SK-N-SH treated with all-trans-retinoic acid at 6 μM for 48 hours (cell line): Measurements from ENCODE around the gene CYSRT1.

Source experiments
- ATAC-seq: fragments of 200-7000 bp; cut with Tn5 transposase; 3 replicates; pipeline ENCODE4 v1.9.1; 2020; ENCODE audit warnings: mild to moderate bottlenecking, moderate library complexity
- ARNTL ChIP-seq: fragments of 450-650 bp; formaldehyde crosslinking; IDR thresholded peaks from 2 replicates; pipeline ENCODE4 v1.5.0; 2020; ENCODE audit warnings: low read depth, mild to moderate bottlenecking, moderate library complexity, borderline replicate concordance
- BACH2 ChIP-seq: fragments of 250-450 bp; sonication (Bioruptor Pico); IDR thresholded peaks from 2 replicates; pipeline ENCODE4 v1.9.0; 2021; ENCODE audit warnings: mild to moderate bottlenecking, borderline replicate concordance
- CSDC2 ChIP-seq: fragments of 250-450 bp; sonication (Bioruptor Pico); IDR thresholded peaks from 2 replicates; pipeline ENCODE4 v1.5.0; 2020; ENCODE audit warnings: mild to moderate bottlenecking, moderate library complexity
- ESRRG ChIP-seq: fragments of 250-450 bp; sonication (Bioruptor Pico); IDR thresholded peaks from 2 replicates; pipeline ENCODE4 v1.6.1; 2021; ENCODE audit warnings: mild to moderate bottlenecking
- GLIS3 ChIP-seq: fragments of 250-450 bp; sonication (Bioruptor Pico); IDR thresholded peaks from 2 replicates; pipeline ENCODE4 v1.5.0; 2020; ENCODE audit warnings: mild to moderate bottlenecking, moderate library complexity
- ISL1 ChIP-seq: fragments of 250-450 bp; sonication (Bioruptor Pico); IDR thresholded peaks from 2 replicates; pipeline ENCODE4 v2.1.2; 2022; ENCODE audit warnings: mild to moderate bottlenecking, moderate library complexity
- OSR1 ChIP-seq: fragments of 250-450 bp; sonication (Bioruptor Pico); IDR thresholded peaks from 2 replicates; pipeline ENCODE4 v1.8.0; 2022; ENCODE audit warnings: moderate library complexity, mild to moderate bottlenecking, inconsistent platforms
- PATZ1 ChIP-seq: fragments of 250-450 bp; sonication (Bioruptor Pico); IDR thresholded peaks from 2 replicates; pipeline ENCODE4 v1.8.0; 2020; ENCODE audit warnings: mild to moderate bottlenecking, moderate library complexity, borderline replicate concordance
- POU6F1 ChIP-seq: fragments of 250-450 bp; sonication (Bioruptor Pico); IDR thresholded peaks from 2 replicates; pipeline ENCODE4 v1.8.0; 2021; ENCODE audit warnings: low read depth, mild to moderate bottlenecking, moderate library complexity, borderline replicate concordance
- PPARA ChIP-seq: fragments of 250-450 bp; sonication (Bioruptor Pico); IDR thresholded peaks from 2 replicates; pipeline ENCODE4 v1.5.0; 2020; ENCODE audit warnings: mild to moderate bottlenecking, borderline replicate concordance
- RARB ChIP-seq: fragments of 250-450 bp; sonication (Bioruptor Pico); IDR thresholded peaks from 2 replicates; pipeline ENCODE4 v1.8.0; 2021; ENCODE audit warnings: mild to moderate bottlenecking, moderate library complexity
- SNAI2 ChIP-seq: fragments of 250-450 bp; sonication (Bioruptor Pico); IDR thresholded peaks from 2 replicates; pipeline ENCODE4 v1.5.0; 2020; ENCODE audit warnings: mild to moderate bottlenecking, moderate library complexity
- TCF4 ChIP-seq: fragments of 250-450 bp; sonication (Bioruptor Pico); IDR thresholded peaks from 2 replicates; pipeline ENCODE4 v1.8.0; 2021; ENCODE audit warnings: mild to moderate bottlenecking, moderate library complexity, borderline replicate concordance
- TOX ChIP-seq: fragments of 250-450 bp; sonication (Bioruptor Pico); IDR thresholded peaks from 2 replicates; pipeline ENCODE4 v1.8.0; 2021; ENCODE audit warnings: mild to moderate bottlenecking, moderate library complexity, borderline replicate concordance
- TSHZ2 ChIP-seq: fragments of 250-450 bp; sonication (Bioruptor Pico); IDR thresholded peaks from 2 replicates; pipeline ENCODE4 v1.5.0; 2020; ENCODE audit warnings: mild to moderate bottlenecking, moderate library complexity
- ZC3H10 ChIP-seq: fragments of 250-450 bp; sonication (Bioruptor Pico); IDR thresholded peaks from 2 replicates; pipeline ENCODE4 v1.5.1; 2021; ENCODE audit warnings: mild to moderate bottlenecking, moderate library complexity
- ZFP30 ChIP-seq: fragments of 450-650 bp; formaldehyde crosslinking; IDR thresholded peaks from 2 replicates; pipeline ENCODE4 v1.5.0; 2022; ENCODE audit warnings: mild to moderate bottlenecking, moderate library complexity
- ZNF565 ChIP-seq: fragments of 450-650 bp; formaldehyde crosslinking; conservative IDR thresholded peaks from 2 replicates; pipeline ENCODE4 v1.5.0; 2020; ENCODE audit warnings: low read depth, mild to moderate bottlenecking, moderate library complexity

CYSRT1 gene

DNA sequence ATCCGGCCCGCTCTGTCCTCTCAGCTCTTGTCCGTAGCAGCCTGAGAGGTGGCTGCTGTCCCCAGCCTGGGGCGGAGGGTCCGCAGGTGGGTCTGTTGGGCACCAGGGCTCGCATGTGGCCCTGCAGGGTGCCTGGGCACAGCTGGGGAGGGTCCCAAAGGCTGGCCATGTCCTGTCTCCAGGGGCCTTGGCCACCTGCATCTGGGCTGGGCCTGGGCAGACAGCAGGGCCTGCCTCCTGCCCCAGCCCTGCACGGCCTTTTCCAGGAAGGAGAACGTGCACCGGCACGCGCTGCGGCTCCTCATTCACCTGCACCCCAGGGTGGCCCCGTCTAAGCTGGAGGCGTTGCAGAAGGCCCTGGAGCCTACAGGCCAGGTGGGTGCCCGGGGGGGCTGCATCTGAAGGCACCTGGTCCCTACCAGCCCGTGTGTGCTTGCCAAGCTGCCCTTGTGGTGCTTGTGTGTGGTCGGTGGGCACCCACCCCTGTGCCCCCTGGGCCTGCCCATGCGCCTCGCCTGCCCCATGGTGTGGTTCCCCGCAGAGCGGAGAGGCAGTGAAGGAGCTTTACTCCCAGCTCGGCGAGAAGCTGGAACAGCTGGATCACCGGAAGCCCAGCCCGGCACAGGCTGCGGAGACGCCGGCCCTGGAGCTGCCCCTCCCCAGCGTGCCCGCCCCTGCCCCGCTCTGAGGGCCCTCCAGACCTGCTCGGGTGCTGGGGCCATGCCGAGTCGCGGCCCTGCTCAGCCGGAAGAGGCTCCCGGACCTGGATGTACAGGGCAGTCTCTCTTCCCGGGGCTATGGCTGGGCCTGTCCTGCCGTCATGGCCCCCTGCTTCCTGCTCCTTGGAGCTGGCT lies 47.5 kb downstream of the CYSRT1 start:
- no peak for TF ChIP-seq ESRRG
- TF ChIP-seq TSHZ2 (CRISPR knock-in tag) = no peak
- TF ChIP-seq ZC3H10 (CRISPR knock-in tag) = no peak
- TF ChIP-seq TOX = no peak
- no peak for TF ChIP-seq TCF4 (CRISPR knock-in tag)
- ATAC-seq = no peak

- TF ChIP-seq SNAI2 (CRISPR knock-in tag) (no peak), OSR1 (CRISPR knock-in tag) (no peak), GLIS3 (CRISPR knock-in tag) (no peak), ZNF565 (no peak), BACH2 (CRISPR knock-in tag) (no peak), RARB (CRISPR knock-in tag) (no peak)
- TF ChIP-seq, all 23 proteins: peak for 0
- ATAC-seq = no peak
These were observed 48.1 kb downstream of the CYSRT1 start for GRCh38 chr9:137273095-137273490.

GRCh38 chr9:137273611-137274320 lies 48.8 kb downstream of the CYSRT1 start:
- ATAC-seq = no peak
- TF ChIP-seq PATZ1 (CRISPR knock-in tag) (no peak), TSHZ2 (CRISPR knock-in tag) (no peak), PPARA (no peak), SNAI2 (CRISPR knock-in tag) (no peak), ISL1 (CRISPR knock-in tag) (no peak), RARB (CRISPR knock-in tag) (no peak), ZFP30 (no peak), TCF4 (CRISPR knock-in tag) (no peak), GLIS3 (CRISPR knock-in tag) (no peak), ZC3H10 (CRISPR knock-in tag) (no peak), CSDC2 (CRISPR knock-in tag) (no peak), POU6F1 (no peak), ARNTL (CRISPR knock-in tag) (no peak), TOX (no peak)

- ATAC-seq = no peak
- TF ChIP-seq POU6F1 (no peak), RARB (CRISPR knock-in tag) (no peak), CSDC2 (CRISPR knock-in tag) (no peak), PPARA (no peak), TCF4 (CRISPR knock-in tag) (no peak)
These were observed 50.2 kb downstream of the CYSRT1 start for GRCh38 chr9:137275203-137275587.
